Mammary epithelial cell (primary cell): Measurements from ENCODE around the gene ZNF281.

Experiments used
- EZH2 ChIP-seq: IDR thresholded peaks from 2 replicates; pipeline ENCODE4 v1.6.1; 2012; ENCODE audit warnings: low read length, inconsistent platforms, borderline replicate concordance
- TF ChIP-seq, protein P1 (sequence below), 2 donors: IDR thresholded peaks in 1 of 2; conservative IDR thresholded peaks in 1 of 2; 2 replicates each; pipeline ENCODE4 v1.5.1; 2011 to 2012; ENCODE audit warnings: inconsistent platforms in 2 of 2, low read length in 2 of 2, mild to moderate bottlenecking in 2 of 2, control low read depth in 1 of 2, low read depth in 1 of 2; ENCODE audit not compliant: insufficient read depth in 1 of 2; ENCODE audit errors: extremely low read depth in 1 of 2

DNA sequence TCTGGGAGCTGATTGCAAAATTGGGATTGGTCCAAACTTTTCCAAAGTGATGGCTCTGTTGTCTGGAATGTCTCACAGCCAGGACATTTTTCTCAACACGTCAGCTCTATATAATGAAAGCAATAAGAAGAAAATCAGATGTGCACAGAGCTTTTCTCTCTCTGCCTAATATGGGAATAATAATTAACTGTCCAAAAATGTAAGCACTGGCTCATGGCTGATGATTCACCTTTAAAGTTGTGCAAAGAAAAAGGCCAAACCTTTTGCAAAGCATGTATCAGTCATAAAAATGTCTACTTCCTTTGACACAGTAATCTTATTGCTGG, 30.4 kb downstream of the ZNF281 start:
- TF ChIP-seq, protein P1, sequence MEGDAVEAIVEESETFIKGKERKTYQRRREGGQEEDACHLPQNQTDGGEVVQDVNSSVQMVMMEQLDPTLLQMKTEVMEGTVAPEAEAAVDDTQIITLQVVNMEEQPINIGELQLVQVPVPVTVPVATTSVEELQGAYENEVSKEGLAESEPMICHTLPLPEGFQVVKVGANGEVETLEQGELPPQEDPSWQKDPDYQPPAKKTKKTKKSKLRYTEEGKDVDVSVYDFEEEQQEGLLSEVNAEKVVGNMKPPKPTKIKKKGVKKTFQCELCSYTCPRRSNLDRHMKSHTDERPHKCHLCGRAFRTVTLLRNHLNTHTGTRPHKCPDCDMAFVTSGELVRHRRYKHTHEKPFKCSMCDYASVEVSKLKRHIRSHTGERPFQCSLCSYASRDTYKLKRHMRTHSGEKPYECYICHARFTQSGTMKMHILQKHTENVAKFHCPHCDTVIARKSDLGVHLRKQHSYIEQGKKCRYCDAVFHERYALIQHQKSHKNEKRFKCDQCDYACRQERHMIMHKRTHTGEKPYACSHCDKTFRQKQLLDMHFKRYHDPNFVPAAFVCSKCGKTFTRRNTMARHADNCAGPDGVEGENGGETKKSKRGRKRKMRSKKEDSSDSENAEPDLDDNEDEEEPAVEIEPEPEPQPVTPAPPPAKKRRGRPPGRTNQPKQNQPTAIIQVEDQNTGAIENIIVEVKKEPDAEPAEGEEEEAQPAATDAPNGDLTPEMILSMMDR (conservative IDR thresholded peaks at IDR 0.05 in 1 of 2, IDR thresholded peaks at IDR 0.05 in 1 of 2; ENCODE audit: extremely low read depth in 1 of 2, insufficient read depth in 1 of 2, low read depth in 1 of 2, low read length in 2 of 2) = no peak
- TF ChIP-seq EZH2 = no peak
